IMR-90 (cell line): Measurements from ENCODE around the gene SRC. TPM values are rescaled to one million over a fixed set of nuclear protein-coding genes. Genes with fewer than 3 reads are reported as not detected.

Experiments
- ATAC-seq: fragments of 200-7000 bp; cut with Tn5 transposase; 2 replicates; pipeline ENCODE4 v1.9.1; 2020; ENCODE audit warnings: low read depth, mild to moderate bottlenecking, moderate library complexity
- BruUV-seq: library from RNA; stranded (reverse); fragments of 400-500 nt; replicated peaks from 2 replicates; lab custom pipeline; 2021; lab: Mats Ljungman, UMichigan
- CTCF ChIA-PET: fragments of 300-600 bp; formaldehyde crosslinking; extraction: SDS; loops from one replicate; lab custom pipeline; 2021; ENCODE audit warnings: antibody characterized with exemption; lab: Yijun Ruan, JAX
- POLR2A ChIA-PET: fragments of 300-600 bp; sonication (Branson Sonifier 250); formaldehyde crosslinking; loops from one replicate; lab custom pipeline; 2022; ENCODE audit warnings: antibody characterized with exemption; ENCODE audit not compliant: unreplicated experiment; lab: Charles Lee
- DNase-seq: peaks from one replicate; pipeline ENCODE4 v3.0.0; 2013
- H2AFZ ChIP-seq: replicated peaks from 2 replicates; pipeline ENCODE3; 2013; ENCODE audit warnings: low read length, mild to moderate bottlenecking; ENCODE audit not compliant: poor library complexity
- H2AK5ac ChIP-seq: 2 replicates; pipeline ENCODE4 v1.6.1; 2013; ENCODE audit warnings: low read depth, low read length, inconsistent platforms
- H2AK9ac ChIP-seq: replicated peaks from 2 replicates; pipeline ENCODE3; 2013; ENCODE audit warnings: mild to moderate bottlenecking, low read depth, low read length, moderate library complexity; ENCODE audit not compliant: poor library complexity
- H2BK120ac ChIP-seq: 2 replicates; pipeline ENCODE4 v1.6.1; 2013; ENCODE audit warnings: low read depth, low read length, inconsistent platforms
- H2BK15ac ChIP-seq: 3 replicates; pipeline ENCODE4 v1.6.1; 2013; ENCODE audit warnings: low read depth, low read length, inconsistent platforms
- H2BK20ac ChIP-seq: 2 replicates; pipeline ENCODE4 v1.6.1; 2013; ENCODE audit warnings: low read depth, mild to moderate bottlenecking, inconsistent platforms, low read length, moderate library complexity
- H2BK5ac ChIP-seq: 2 replicates; pipeline ENCODE4 v1.6.1; 2013; ENCODE audit warnings: mild to moderate bottlenecking, low read depth, low read length, inconsistent platforms; ENCODE audit not compliant: poor library complexity, severe bottlenecking
- H3K14ac ChIP-seq: replicated peaks from 2 replicates; pipeline ENCODE4 v1.6.1; 2013; ENCODE audit warnings: low read depth, low read length, inconsistent platforms
- H3K18ac ChIP-seq: 2 replicates; pipeline ENCODE4 v1.6.1; 2013; ENCODE audit warnings: low read depth, low read length, control low read depth
- H3K23ac ChIP-seq: 2 replicates; pipeline ENCODE4 v1.6.1; 2013; ENCODE audit warnings: low read depth, low read length, inconsistent platforms
- H3K27ac ChIP-seq: 2 replicates; pipeline ENCODE4 v1.5.1; 2013; ENCODE audit warnings: mild to moderate bottlenecking, control low read depth, low read length; ENCODE audit not compliant: insufficient read depth
- H3K27me3 ChIP-seq: 2 replicates; pipeline ENCODE4 v1.6.1; 2013; ENCODE audit warnings: low read length; ENCODE audit not compliant: control insufficient read depth, insufficient read depth
- H3K36me3 ChIP-seq: 2 replicates; pipeline ENCODE4 v1.6.1; 2013; ENCODE audit warnings: low read length, mixed read lengths; ENCODE audit not compliant: control insufficient read depth, insufficient read depth
- H3K4ac ChIP-seq: 2 replicates; pipeline ENCODE4 v1.6.1; 2013; ENCODE audit warnings: low read depth, low read length, inconsistent platforms
- H3K4me1 ChIP-seq: 2 replicates; pipeline ENCODE4 v1.6.1; 2013; ENCODE audit warnings: low read length, mixed read lengths; ENCODE audit not compliant: control insufficient read depth, insufficient read depth
- H3K4me2 ChIP-seq: 2 replicates; pipeline ENCODE4 v1.6.1; 2013; ENCODE audit warnings: low read depth, mild to moderate bottlenecking, control low read depth, low read length, moderate library complexity
- H3K4me3 ChIP-seq: 2 replicates; pipeline ENCODE4 v1.5.1; 2013; ENCODE audit warnings: low read depth, mild to moderate bottlenecking, control low read depth, low read length, moderate library complexity; ENCODE audit not compliant: insufficient read depth
- H3K56ac ChIP-seq: 2 replicates; pipeline ENCODE4 v1.6.1; 2013; ENCODE audit warnings: low read length, inconsistent platforms; ENCODE audit not compliant: insufficient read depth; ENCODE audit errors: extremely low read depth
- H3K79me1 ChIP-seq, 2 experiments: 2 replicates each; pipeline ENCODE4 v1.6.1; 2013; ENCODE audit warnings: low read length in 2 of 2, inconsistent platforms in 1 of 2, low read depth in 1 of 2
- H3K9ac ChIP-seq: 2 replicates; pipeline ENCODE4 v1.6.1; 2013; ENCODE audit warnings: low read depth, low read length, control low read depth
- H3K9me1 ChIP-seq: 2 replicates; pipeline ENCODE4 v1.6.1; 2013; ENCODE audit warnings: low read length, inconsistent platforms; ENCODE audit not compliant: insufficient read depth
- H3K9me3 ChIP-seq: 2 replicates; pipeline ENCODE4 v1.6.1; 2013; ENCODE audit warnings: low read length; ENCODE audit not compliant: control insufficient read depth, insufficient read depth
- H4K20me1 ChIP-seq: 2 replicates; pipeline ENCODE4 v1.6.1; 2013; ENCODE audit warnings: low read length, inconsistent platforms; ENCODE audit not compliant: insufficient read depth
- H4K5ac ChIP-seq: 2 replicates; pipeline ENCODE4 v1.6.1; 2013; ENCODE audit warnings: mild to moderate bottlenecking, low read depth, low read length, control low read depth
- H4K8ac ChIP-seq, 2 experiments: 2 replicates each; pipeline ENCODE4 v1.6.1; 2013; ENCODE audit warnings: low read depth in 2 of 2, low read length in 2 of 2, control low read depth in 1 of 2, inconsistent platforms in 1 of 2
- H4K91ac ChIP-seq: 2 replicates; pipeline ENCODE4 v1.6.1; 2013; ENCODE audit warnings: low read depth, low read length, inconsistent platforms; ENCODE audit not compliant: insufficient read depth
- BHLHE40 ChIP-seq: fragments of 150-350 bp; IDR thresholded peaks from 2 replicates; pipeline ENCODE4 v1.6.1; 2016; ENCODE audit warnings: mild to moderate bottlenecking, low read depth, low read length
- MXI1 ChIP-seq: IDR thresholded peaks from 2 replicates; pipeline ENCODE4 v1.6.1; 2012; ENCODE audit warnings: low read depth, mild to moderate bottlenecking, low read length, moderate library complexity, borderline replicate concordance
- RAD21 ChIP-seq: IDR thresholded peaks from 2 replicates; pipeline ENCODE4 v1.6.1; 2012; ENCODE audit warnings: low read length, improper control_type of control experiment
- WGBS, 2 experiments: methylation state at CpG; one replicate each; pipeline versions ENCODE4 v1.1.5 to v1.1.7; 2013; ENCODE audit warnings: missing lambda C conversion rate in 2 of 2; ENCODE audit not compliant: insufficient read length in 1 of 2; ENCODE audit errors: extremely low coverage in 2 of 2; 5-methylcytosine and 5-hydroxymethylcytosine counted together
- dilution Hi-C: fragments of 300-500 bp; cut with HindIII; formaldehyde crosslinking; loops from one replicate; pipeline ENCODE4 v1.14.3; 2018; ENCODE audit warnings: low sequenced_read_pairs; ENCODE audit not compliant: unreplicated experiment
- in situ Hi-C: fragments of 300-500 bp; cut with MboI; formaldehyde crosslinking; loops from 3 replicates; pipeline ENCODE4 v1.14.3; 2019; ENCODE audit warnings: low sequenced_read_pairs, inconsistent platforms, mixed read lengths
- intact Hi-C: fragments of 100-400 bp; cut with micrococcal nuclease; formaldehyde crosslinking; loops from 2 replicates; pipeline ENCODE4 v1.10.0; 2022
- polyA plus RNA-seq, 3 experiments: library from polyadenylated mRNA; depleted of rRNA; stranded (reverse); fragments of >200 nt; gene quantifications; 2 replicates each; pipeline ENCODE4 v1.2.3, GENCODE V29; 2012; ENCODE audit warnings: low replicate concordance in 1 of 3
- total RNA-seq: library from RNA; depleted of rRNA; stranded (reverse); fragments of >200 nt; gene quantifications from 2 replicates; pipeline ENCODE4 v1.2.3, GENCODE V29; 2012
- TF ChIP-seq, protein P1 (sequence below): fragments of 150-350 bp; IDR thresholded peaks from 2 replicates; pipeline ENCODE4 v1.6.1; 2017; ENCODE audit warnings: mild to moderate bottlenecking, antibody characterized with exemption, low read length, low read depth
- TF ChIP-seq, protein P2 (sequence below): conservative IDR thresholded peaks from 2 replicates; pipeline ENCODE4 v1.5.1; 2012; ENCODE audit warnings: mild to moderate bottlenecking, low read depth, low read length, improper control_type of control experiment
- TF ChIP-seq, protein P3 (sequence below): fragments of 150-350 bp; IDR thresholded peaks from 2 replicates; pipeline ENCODE4 v1.6.1; 2016; ENCODE audit warnings: low read depth, mild to moderate bottlenecking, low read length, moderate library complexity, borderline replicate concordance

Gene SRC
- total and polyA plus RNA-seq, 2 of the 4 experiments (the other 2 are of a cell fraction): 7.0 to 24.2 TPM

DNA sequence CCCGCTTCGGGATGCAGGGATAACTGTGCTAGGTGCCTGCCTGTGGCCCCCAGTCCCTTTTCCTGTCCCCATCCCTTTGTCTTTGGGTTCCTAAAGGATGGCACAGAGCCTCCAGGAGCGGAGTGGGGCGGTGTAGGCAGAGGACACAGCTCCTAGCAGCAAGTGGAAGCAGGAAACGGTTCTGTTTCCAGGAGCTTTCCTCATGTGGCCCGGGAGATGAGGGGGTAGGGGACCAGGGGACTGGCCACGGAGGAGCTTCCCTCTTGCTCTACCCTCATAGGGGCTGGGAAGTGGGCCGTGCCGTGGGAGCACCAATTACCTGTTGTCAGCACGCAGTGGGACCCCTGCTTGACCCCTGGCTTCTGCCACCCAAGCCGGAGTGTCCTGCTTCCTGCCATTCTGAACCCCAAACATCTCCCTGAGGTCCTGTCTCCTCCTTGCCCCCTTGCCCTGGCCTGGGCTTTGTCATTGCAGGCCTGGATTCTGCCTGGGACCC, 76.9 kb downstream of the SRC start:
- ATAC-seq (no peak), DNase-seq (no peak)
- ChIA-PET POLR2A (no interaction called here), CTCF (no interaction called here)
- Histone ChIP-seq H3K56ac (no peak overlapping the region), H3K4ac (no peak overlapping the region), H4K20me1 (no peaks in the 10 kb centered on the region), H3K79me1 (no peaks in the 10 kb centered on the region), H3K4me3 (no peak overlapping the region), H3K14ac (no peak overlapping the region), H3K36me3 (no peaks in the 10 kb centered on the region), H4K5ac (no peak overlapping the region), H3K27me3 (peaks cover 96% of the 10 kb centered on the region), H2AK5ac (no peak overlapping the region), H2BK15ac (no peak overlapping the region), H2BK5ac (no peak overlapping the region), H4K8ac (no peak overlapping the region), H3K4me2 (no peak overlapping the region), H3K9me1 (peaks cover 9% of the 10 kb centered on the region; the same call in 1 of the 2 replicates), H3K18ac (no peak overlapping the region), H2BK120ac (no peak overlapping the region), H3K9ac (no peak overlapping the region), H3K4me1 (no peaks in the 10 kb centered on the region; the same call in 1 of the 2 replicates), H3K23ac (no peak overlapping the region), H3K27ac (no peak overlapping the region), H2BK20ac (no peak overlapping the region), H2AFZ (no peak overlapping the region), H3K9me3 (no peaks in the 10 kb centered on the region), H4K91ac (no peak overlapping the region), H2AK9ac (peak overlapping the region; percentile 76)
- no TSS peak for BruUV-seq
- dilution Hi-C loops (no loop called here), intact Hi-C loops (no loop called here), in situ Hi-C loops (no loop called here)
- 40% methylated on average over 1 of the region's 11 CpGs; no CpG with 5 or more reads in 1 of the 2 experiments for WGBS, 2 experiments
- TF ChIP-seq, protein P1, sequence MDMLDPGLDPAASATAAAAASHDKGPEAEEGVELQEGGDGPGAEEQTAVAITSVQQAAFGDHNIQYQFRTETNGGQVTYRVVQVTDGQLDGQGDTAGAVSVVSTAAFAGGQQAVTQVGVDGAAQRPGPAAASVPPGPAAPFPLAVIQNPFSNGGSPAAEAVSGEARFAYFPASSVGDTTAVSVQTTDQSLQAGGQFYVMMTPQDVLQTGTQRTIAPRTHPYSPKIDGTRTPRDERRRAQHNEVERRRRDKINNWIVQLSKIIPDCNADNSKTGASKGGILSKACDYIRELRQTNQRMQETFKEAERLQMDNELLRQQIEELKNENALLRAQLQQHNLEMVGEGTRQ: no peak
- TF ChIP-seq RAD21: no peak
- no peak for TF ChIP-seq MXI1
- TF ChIP-seq, protein P2, sequence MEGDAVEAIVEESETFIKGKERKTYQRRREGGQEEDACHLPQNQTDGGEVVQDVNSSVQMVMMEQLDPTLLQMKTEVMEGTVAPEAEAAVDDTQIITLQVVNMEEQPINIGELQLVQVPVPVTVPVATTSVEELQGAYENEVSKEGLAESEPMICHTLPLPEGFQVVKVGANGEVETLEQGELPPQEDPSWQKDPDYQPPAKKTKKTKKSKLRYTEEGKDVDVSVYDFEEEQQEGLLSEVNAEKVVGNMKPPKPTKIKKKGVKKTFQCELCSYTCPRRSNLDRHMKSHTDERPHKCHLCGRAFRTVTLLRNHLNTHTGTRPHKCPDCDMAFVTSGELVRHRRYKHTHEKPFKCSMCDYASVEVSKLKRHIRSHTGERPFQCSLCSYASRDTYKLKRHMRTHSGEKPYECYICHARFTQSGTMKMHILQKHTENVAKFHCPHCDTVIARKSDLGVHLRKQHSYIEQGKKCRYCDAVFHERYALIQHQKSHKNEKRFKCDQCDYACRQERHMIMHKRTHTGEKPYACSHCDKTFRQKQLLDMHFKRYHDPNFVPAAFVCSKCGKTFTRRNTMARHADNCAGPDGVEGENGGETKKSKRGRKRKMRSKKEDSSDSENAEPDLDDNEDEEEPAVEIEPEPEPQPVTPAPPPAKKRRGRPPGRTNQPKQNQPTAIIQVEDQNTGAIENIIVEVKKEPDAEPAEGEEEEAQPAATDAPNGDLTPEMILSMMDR: no peak
- TF ChIP-seq, protein P3, sequence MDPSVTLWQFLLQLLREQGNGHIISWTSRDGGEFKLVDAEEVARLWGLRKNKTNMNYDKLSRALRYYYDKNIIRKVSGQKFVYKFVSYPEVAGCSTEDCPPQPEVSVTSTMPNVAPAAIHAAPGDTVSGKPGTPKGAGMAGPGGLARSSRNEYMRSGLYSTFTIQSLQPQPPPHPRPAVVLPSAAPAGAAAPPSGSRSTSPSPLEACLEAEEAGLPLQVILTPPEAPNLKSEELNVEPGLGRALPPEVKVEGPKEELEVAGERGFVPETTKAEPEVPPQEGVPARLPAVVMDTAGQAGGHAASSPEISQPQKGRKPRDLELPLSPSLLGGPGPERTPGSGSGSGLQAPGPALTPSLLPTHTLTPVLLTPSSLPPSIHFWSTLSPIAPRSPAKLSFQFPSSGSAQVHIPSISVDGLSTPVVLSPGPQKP: no peak
- TF ChIP-seq BHLHE40: no peak
